AG09309 (cell line): ENCODE measurements around the gene SART3.

Experiments
- DNase-seq: peaks from one replicate; pipeline ENCODE4 v3.0.0-alpha.2; 2010; ENCODE audit warnings: low read depth
- H3K4me3 ChIP-seq: 2 replicates; pipeline ENCODE4 v1.5.1; 2011; ENCODE audit warnings: mild to moderate bottlenecking, low read depth, low read length, moderate library complexity; ENCODE audit not compliant: control insufficient read depth
- CTCF ChIP-seq: IDR thresholded peaks from 2 replicates; pipeline ENCODE4 v1.5.1; 2011; ENCODE audit warnings: mild to moderate bottlenecking, low read depth, low read length, inconsistent platforms; ENCODE audit not compliant: insufficient read depth, control insufficient read depth; ENCODE audit errors: missing control alignments

The SART3 gene

GRCh38 chr12:108605690-108606406 lies 44.9 kb upstream of the SART3 start:
- no peak for DNase-seq
- no peak overlapping the region for H3K4me3 ChIP-seq
- TF ChIP-seq CTCF: no peak

- TF ChIP-seq CTCF: no peak
- no peak overlapping the region for H3K4me3 ChIP-seq
- no peak for DNase-seq
Observed at GRCh38 chr12:108605000-108605689, 44.2 kb upstream of the SART3 start.

GRCh38 chr12:108604208-108604941 lies 43.4 kb upstream of the SART3 start:
- no peak for DNase-seq
- no peak overlapping the region for H3K4me3 ChIP-seq
- no peak for TF ChIP-seq CTCF

- H3K4me3 ChIP-seq: no peak overlapping the region
- no peak for TF ChIP-seq CTCF
- DNase-seq: no peak
Observed at GRCh38 chr12:108603743-108604142, 42.8 kb upstream of the SART3 start.

GRCh38 chr12:108602976-108603704 lies 42.2 kb upstream of the SART3 start:
- no peak for TF ChIP-seq CTCF
- H3K4me3 ChIP-seq: no peak overlapping the region
- DNase-seq: no peak

- no peak for TF ChIP-seq CTCF
- no peak overlapping the region for H3K4me3 ChIP-seq
- DNase-seq: no peak
Observed at GRCh38 chr12:108602209-108602705, 41.3 kb upstream of the SART3 start.
